ENCODE results near the gene PRELID1.
"Not testable (repeated sequence)": the region's sequence is repeated elsewhere in the genome, so short reads cannot be mapped to it uniquely, and the experiment has no call there.

Gene PRELID1

DNA sequence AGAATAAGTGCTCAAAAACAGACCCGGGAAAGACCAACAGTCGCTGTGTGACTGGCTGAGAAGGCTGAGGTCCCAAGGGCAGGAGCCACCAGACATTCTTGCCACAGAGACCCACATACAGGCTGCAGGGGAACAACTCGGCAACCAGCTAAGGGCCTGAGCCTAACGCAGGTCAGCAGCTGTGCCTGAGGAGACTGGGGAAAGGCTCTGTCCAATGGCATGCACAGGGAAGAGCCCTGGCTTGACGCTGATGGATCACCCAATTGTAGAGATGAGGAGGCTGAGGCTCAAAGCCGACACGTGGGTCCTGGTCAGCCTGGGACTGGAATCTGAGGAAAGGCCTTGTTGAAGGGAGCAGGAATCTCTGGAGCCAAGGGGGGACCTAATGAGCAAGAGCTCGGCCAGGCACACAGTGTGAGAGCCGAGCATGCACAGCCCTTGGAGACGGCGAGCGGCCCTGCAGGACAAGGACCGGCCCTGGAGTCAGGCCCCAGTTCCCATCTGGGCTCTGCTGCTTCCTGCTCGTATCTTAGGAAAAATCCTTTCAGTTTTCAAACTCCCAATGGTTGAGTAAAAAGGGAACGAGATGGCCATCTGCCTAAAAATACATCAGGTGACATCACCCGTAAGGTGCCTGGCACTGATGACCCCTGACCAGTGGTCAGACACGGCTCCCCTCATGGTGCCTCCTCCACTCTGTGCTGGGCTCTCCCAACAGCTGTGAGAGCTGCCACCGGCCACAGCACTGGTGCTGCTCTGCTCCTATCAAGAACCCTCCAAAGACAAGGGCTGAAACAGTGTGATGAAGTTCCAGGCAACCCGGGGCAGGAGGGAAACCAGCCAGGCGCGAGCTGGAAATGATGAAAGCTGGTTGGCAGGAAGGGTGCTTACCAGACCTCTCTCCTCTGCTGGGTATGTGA lies 31.4 kb downstream of the PRELID1 start:
- no peak for DNase-seq (ENCODE audit: low read depth in 2 of 3, low spot score in 2 of 3)

DNA sequence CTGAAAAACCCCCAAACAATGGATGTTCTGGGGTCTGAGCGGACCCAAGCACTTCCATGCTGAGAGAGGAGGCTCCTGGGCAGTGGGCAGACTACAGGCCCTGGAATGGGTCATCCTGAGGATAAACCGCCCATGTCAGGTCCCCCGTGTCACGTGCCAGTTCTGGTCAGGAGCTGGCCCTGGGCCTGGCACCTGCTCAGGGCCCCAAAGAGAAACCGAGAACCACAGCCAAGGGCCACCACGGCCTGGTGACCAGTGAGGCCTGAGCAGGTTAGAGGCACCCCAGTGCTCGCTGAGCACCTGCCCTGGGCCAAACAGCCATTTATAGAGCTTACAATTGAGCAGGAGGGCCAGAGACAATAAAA lies 32.1 kb downstream of the PRELID1 start:
- DNase-seq (ENCODE audit: low read depth in 2 of 3, low spot score in 2 of 3): no peak

DNA sequence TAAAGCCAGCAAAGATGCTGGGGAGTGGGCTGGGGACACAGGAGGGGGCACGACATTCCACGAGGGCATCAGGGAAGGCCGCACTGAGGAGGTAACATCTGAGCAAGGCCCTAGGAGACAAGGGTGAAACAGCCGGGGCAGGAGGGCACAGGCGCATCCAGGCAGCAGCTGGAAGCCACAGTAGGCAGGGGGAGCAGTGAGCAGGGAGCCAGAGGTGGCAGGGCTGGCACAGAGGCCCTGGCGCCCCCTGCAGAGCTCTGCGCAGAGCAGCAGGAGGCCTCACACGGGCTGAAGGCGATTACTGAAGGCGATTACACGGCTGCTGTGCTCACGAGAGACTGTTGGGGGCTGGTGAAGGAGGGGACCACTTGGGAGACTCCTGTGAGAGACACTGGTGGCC lies 32.5 kb downstream of the PRELID1 start:
- no peak for DNase-seq (ENCODE audit: low read depth in 2 of 3, low spot score in 2 of 3)

DNA sequence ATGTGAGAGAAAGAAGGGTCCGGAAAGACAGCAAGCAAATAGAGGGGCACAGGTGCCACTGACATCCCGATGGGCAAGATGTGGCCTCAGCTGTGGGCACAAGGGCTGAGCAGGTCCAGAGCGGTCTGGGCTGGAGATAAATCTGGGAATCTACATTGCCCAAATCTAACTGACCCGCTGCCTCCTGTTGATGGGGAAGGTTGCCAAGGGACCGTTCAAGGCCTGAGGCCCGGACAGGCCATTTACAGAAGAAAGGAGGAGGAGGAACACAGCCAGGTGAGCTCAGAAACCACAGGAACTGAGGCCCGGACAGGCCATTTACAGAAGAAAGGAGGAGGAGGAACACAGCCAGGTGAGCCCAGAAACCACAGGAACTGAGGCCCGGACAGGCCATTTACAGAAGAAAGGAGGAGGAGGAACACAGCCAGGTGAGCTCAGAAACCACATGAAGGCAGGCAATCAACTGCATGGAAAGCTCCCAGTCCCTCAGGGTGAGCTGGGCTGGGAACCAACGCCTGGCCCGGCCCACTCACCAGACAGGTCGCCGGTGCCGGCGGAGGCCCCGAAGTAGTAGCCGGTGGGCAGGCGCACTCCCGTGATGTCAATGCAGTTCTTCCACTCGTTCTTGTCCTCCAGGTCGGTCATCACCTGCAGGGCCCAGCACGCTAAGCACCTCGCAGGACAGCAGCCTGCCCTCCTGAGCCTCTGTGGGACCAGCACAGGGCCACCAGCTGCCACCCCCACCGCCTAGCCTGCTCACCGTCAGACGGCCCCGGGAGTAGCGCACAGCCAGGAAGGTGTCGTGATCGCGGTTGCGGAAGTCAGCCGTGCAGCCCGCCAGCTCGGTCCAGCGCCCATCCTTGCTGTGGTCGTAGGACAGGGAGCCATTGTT lies 33.2 kb downstream of the PRELID1 start:
- no peak for DNase-seq (ENCODE audit: low read depth in 2 of 3, low spot score in 2 of 3)

DNA sequence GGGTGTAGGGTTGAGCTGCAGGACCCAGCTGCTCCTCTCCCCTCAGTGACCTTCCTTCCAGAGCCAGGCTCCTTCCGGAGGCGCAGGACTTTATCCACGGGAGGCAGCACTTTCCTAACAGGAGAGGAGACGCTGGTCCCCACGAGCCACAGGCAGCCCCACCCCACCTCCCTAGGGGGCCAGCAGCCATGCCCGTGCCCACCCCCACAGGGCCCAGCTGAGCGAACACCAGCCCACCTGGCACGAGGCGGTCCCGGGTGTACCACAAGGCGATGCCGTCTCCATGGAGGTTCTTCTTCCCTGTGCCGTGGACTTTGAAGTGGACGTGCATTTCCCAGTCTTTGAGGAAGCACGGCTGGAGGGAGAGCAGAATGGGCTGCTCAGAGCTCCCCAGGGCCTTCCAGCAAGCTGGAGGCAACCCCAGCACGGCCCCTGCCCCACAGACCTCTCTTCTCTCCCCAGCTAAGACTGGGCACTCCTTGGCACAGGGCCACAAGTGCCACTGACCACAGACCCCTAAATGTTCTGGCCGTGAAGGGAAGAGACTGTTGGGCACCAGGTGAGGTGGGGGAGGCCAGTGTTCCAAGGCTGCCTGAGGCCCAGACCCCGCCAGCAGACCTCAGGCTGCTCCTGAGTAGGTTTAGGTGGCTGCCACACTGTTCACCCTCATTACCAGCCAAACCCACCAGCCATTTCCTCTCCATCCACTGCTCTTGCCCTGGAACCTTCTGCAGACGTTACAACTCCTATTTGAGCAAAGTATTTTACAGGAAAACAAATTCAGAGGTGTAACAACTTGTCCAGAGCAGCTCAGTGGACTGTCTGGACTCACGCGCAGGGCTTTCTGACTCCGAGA lies 34.9 kb downstream of the PRELID1 start:
- DNase-seq (ENCODE audit: low read depth in 2 of 3, low spot score in 2 of 3): no peak

DNA sequence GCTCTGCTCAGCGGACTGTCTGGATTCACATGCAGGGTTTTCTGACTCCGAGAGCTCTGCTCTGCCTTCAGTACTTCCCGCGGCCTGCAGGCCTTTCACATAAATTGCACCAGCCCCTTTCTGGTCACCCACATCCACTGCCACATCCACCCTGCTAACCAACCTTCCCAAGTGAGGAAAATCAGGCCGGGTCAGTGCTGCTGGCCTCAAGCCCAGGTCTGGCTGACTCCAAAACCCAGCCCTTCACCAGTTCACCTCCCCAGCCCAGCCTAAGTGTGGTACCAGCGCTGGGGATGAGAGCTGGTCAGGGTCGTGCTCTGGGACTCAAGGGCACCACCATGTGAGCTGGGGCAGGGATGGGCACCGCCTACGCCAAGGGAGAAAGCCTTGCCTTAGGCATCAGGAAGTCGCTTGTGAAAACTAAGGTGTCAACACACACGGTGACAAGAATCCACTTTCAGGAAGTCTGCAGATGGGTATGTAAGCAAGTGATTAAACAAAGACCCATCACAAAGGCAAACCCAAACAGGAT lies 35.6 kb downstream of the PRELID1 start:
- no peak for DNase-seq (ENCODE audit: low read depth in 2 of 3, low spot score in 2 of 3)

DNA sequence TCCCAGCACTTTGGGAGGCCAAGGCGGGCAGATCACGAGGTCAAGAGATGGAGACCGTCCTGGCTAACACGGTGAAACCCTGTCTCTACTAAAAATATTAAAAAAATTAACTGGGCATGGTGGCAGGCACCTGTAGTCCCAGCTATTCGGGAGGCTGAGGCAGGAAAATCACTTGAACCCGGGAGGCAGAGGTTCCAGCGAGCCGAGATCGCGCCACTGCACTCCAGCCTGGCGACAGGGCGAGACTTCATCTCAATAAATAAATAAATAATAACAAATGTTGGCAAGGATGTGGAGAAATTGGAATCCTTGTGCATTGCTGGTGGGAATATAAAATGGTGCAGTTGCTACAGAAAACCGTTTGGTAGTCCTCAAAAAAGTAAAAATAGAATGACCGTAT lies 39.4 kb downstream of the PRELID1 start:
- not testable (repeated sequence) for DNase-seq (ENCODE audit: low read depth in 2 of 3, low spot score in 2 of 3)

DNA sequence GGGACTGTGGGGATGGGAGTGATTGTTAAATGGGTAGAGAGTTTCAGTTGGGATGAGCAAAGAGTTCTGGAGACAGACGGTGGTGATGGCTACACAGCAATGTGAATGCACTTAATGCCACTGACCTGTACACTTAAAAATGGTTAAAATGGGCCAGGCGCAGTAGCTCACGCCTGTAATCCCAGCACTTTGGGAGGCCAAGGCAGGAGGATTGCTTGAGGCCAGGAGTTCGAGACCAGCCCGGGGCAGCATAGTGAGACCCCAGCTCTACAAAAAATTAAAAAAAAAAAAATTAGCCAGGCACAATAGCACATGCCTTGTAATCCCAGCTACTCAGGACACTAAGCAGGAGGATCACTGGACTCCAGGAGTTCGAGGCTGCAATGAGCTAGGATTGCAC lies 40.2 kb downstream of the PRELID1 start:
- no peak for DNase-seq (ENCODE audit: low read depth in 2 of 3, low spot score in 2 of 3)

DNA sequence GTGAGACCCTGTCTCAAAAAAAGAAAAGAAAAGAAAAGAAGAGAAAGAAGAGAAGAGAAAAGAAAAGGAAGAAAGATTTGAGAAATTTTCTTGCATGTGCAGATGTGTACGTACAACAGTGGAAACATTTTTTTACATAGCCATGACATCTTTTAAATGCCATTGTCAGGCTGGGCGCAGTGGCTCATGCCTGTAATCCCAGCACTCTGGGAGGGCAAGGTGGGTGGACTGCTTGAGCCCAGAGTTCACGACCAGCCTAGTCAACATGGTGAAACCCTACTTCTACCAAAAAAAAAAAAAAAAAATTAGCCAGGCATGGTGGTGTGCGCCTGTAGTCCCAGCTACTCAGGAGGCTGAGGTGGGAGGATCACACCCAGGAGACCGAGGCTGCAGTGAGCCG lies 41.3 kb downstream of the PRELID1 start:
- no peak for DNase-seq (ENCODE audit: low read depth in 2 of 3, low spot score in 2 of 3)

DNA sequence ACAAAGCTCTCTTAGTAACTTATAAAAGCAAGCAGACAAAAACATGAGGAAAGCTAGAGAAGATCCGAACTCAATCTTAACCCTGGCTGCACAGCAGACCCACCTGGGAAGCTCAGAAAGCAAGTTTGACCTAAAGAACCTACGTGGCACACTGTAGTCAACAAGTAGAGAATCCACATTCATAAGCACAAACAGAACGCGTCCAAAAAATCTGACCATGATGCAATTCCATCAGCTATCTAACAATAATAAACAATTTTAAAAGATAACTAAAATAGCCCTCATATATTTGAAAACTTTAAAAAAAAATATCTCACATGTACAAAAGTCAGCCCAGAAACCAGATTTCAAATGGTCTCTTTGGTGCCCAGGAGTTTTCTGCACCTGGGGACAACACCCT lies 43.2 kb downstream of the PRELID1 start:
- no peak for DNase-seq (ENCODE audit: low read depth in 2 of 3, low spot score in 2 of 3)

DNA sequence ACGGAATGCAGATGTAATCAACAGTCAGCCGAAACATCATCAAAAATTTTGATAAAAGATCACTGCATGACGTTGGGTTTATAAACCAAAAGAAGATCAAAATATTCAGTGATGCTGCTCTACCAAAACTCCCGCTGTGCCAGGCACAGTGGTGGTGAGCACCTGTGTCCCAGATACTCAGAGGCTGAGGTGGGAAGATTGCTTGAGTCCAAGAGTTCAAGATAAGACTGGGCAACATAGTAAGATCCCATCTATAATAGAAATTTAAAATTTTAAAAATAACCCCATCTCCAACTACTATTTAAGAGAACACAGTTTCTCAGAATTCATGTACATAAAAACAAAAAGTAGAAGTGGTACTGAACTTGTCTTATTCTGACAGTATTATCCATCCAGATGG lies 44.1 kb downstream of the PRELID1 start:
- DNase-seq (ENCODE audit: low read depth in 2 of 3, low spot score in 2 of 3): no peak

DNA sequence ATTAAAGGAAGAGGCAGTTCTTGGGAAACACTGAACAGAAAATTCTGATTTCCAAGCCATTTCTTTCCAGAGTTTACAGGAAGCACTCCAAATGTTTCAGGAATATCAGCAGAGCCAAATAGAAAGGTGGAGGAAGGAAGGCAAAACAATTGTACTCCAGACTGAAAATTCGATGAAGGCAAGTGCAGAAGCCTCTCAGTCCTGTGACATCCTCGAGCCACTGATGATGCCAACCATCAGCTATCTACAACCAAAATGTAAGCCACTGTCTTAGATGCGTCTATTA lies 45.7 kb downstream of the PRELID1 start:
- DNase-seq (ENCODE audit: low read depth in 2 of 3, low spot score in 2 of 3): no peak

DNA sequence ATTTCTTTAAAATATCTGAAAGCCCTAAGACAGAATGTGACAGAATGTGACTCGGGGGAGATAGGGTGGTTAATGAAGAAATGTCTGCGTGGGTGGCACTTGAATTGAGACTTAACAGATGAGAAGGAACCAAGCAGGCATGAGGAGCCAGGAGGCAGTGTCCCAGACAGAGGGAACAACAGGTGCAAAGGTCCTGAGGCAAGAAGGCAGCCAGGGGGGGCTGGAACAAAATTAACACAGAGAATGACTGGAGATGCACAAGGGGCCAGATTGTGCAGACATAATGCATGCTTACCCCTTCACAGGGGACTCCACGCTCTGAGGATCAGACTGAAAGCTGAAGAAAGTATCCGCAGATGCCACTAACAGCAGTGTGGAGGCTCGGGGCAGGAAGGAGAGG lies 46.2 kb downstream of the PRELID1 start:
- DNase-seq (ENCODE audit: low read depth in 2 of 3, low spot score in 2 of 3): no peak

DNA sequence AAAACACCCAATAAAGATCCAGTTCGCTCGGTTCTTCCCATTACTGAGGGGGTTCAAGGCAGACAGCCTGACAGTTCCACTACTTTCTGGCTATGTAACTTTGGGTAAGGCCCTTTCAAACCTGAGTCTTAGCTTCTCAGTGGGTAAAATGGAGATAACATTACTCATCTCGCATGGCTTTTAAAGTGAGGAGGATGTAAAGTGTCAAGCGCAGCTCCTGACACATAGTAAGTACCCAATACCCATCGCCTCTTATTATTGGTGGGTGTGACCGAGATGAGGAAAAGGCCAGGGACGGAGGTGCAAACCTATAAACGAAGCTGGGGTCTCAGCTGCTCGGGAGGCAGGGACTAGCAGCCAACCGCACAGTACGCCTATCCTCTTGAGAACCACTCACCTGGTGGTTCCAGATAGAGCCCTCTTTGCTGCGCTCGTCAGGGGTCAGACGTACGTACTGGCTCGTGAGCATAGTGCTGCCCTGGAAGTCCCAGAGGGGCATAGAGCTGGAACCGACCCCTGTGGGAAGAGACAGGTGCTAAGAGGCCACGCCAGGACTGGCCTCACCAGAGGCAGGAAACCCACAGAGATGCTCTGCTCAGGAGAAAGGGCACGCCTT lies 47.3 kb downstream of the PRELID1 start:
- DNase-seq (ENCODE audit: low read depth in 2 of 3, low spot score in 2 of 3): no peak

DNA sequence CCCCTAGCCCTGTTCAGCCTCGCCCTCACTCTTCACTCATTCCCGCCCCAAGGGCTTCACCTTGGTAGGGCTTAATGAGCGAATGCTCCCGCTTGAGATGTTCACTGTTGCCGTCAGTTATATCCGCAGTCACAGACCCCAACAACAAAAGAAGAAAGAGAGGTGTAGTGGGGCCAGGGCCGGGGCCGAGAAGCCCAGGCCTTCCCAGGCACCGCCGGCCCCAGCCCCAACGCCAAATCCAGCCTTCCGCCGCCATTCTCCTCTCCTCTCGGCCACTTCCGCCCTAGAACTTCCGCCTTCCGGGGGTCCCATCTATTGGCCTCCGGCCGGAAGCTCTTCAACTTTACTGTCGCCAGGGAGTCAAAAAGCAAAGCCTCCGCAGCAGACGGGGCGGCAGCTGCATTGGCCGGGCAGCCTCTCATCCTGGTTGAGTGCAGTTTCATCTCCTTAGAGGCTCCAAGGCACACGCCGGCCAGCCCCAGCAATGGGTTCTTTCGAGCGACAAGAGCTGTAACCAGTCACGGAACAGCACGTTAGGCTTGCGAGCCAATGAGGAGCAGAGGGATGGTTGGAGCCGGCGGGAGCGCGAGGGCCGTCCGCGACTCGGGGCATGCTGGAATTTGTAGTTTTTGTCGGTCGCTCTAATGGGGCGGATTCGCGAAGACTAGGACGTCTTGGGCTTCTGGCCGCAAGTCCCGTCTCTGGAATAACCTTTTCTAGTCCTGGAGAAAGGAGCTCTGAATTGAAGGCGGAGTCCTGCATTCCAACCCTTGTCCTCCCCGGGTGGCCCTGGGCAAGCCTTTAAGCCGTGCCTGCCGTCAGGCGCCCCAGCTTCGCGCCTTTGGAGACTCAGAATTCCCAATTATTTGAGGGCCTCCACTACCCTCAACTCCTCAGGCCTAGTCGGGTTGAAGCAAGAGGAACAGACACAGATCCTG lies 48.1 kb downstream of the PRELID1 start, which contains the start of gene LMAN2:
TSS of gene LMAN2 (minus strand) at position 277 of the 938 bp plus-strand sequence. CDS start at position 256, 21 bp downstream.
- peak; percentile 79 to 81 (median 80) for DNase-seq (ENCODE audit: low read depth in 2 of 3, low spot score in 2 of 3)

DNA sequence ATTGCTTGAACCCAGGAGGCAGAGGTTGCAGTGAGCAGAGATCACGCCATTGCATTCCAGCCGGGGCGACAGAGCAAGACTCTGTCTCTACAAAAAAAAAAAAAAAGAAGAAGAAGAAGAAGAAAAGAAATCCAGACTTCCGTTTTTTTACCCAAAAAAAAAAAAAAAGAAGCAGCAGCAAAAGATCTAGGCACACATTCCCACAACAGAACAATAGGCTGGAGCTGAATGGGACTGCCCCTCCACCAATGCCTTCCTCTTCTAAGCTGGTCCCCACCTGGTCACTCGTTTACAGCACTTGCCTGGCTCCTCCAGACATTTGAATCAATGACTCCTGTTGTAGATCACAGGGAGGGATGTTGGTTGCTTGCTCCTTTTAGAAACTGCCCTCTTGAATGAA lies 49.5 kb downstream of the PRELID1 start:
- DNase-seq (ENCODE audit: low read depth in 2 of 3, low spot score in 2 of 3): no peak

DNA sequence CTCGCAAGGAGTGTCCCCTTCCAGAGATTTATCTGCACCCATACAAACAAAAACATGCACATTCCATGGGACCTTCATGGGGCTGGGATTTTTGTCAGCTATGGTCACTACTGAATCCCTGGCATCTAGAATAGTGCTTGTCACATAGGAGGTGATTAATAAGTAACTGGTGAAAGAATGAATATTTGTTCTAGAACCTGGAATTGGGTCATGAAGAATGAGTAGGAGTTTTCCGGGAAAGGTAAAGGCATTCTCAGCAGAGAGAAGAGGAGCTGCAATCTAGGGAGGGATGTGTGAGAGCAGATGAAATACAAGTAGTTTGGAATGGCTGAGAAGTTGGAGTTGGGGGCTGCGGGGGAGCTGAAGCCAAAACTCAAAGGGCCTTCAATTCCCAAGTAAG lies 50.7 kb downstream of the PRELID1 start:
- no peak for DNase-seq (ENCODE audit: low read depth in 2 of 3, low spot score in 2 of 3)

DNA sequence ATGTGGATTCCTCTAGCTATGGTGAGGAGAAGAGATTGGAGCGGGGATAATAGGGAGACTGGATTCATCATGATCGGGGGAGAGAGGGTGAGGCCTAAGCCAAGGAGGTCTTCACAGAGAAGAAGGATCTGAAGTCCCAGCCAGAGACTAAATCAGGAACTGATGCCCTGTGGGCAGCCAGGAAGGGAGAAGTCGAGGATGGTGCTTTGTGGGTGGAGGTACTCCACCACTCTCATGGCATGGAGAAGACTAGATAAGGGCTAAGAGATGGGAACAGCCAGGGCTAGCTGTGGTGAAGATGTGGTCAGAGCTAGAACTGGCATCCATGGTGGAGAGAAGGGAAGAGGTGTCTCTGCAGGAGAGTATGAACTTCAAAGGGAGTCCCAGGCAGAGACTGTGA lies 51.1 kb downstream of the PRELID1 start:
- no peak for DNase-seq (ENCODE audit: low read depth in 2 of 3, low spot score in 2 of 3)

DNA sequence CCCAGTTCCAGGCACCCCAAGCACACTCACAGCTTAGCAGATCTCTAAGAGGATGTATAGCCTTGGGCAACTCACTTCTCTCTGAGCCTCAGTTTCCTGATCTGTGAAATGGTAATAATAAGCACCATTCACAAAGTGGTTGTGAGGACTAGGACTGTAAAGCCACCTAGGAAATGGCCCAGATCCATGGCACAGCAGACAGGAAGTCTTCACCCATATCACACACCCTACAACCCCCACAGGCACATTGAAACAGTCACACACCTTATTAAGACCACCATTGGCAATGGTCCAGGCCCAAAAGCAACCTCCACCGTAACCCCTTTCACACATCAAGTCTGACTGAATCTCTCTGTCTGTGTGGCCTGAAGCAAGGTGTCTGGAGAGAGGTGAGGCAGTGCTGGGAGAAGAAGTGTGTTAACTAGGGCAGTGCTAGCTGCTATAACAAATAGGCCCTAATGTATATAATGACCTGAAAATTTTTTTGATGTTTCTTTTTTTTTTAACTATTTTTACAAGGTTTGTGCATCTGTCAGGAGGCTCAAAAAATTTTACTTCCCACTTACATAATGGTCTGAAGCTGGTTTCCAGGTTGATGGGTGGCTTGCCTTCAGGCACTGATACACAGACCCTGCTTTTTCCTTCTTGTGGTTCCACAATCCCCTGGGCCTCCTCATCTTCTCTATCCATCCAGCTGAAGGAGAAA lies 51.7 kb downstream of the PRELID1 start:
- DNase-seq (ENCODE audit: low read depth in 2 of 3, low spot score in 2 of 3): no peak

All from activated CD8-positive, alpha-beta memory T cell treated with anti-CD3 and anti-CD28 coated beads for 48 hours (primary cell).